ENCODE measurements around the gene BCAR1. TPM values are rescaled to one million over a fixed set of nuclear protein-coding genes. Genes with fewer than 3 reads are reported as not detected.
A peak's percentile ranks its signal among the peaks of the same experiment; 100 is the strongest.

BCAR1 gene
- total and polyA plus RNA-seq, 2 of the 13 experiments (the other 11 are each of a cell fraction or from before 2014, with no cell fraction given) = 48.1 to 51.7 TPM

GRCh38 chr16:75189638-75190245 is 61.7 kb downstream of the BCAR1 start:
- no peak overlapping the region for H3K27ac ChIP-seq (ENCODE audit: extremely low read length, insufficient read depth, low read length)
- peaks cover 0 to 42% of the 10 kb centered on the region in 2 experiments; a peak in 2 of 5 replicates for H3K27me3 ChIP-seq (ENCODE audit: control insufficient read depth in 1 of 2, insufficient read depth in 2 of 2, low read length in 2 of 2)
- BruUV-seq (replicated peaks) = no TSS peak
- H3K9me3 ChIP-seq (ENCODE audit: low read length) = no peaks in the 10 kb centered on the region
- no peak for DNase-seq (ENCODE audit: low spot score)
- H2AFZ ChIP-seq (ENCODE audit: low read length) = no peak overlapping the region
- H3K36me3 ChIP-seq (replicated peaks in 1 of 2; ENCODE audit: control insufficient read depth in 1 of 2, insufficient read depth in 2 of 2, low read length in 2 of 2) = no peaks in the 10 kb centered on the region
- in situ Hi-C loops (cut with HindIII; ENCODE audit: extremely low pct_ligation_motif_present, low pct_unique_long_range_greater_than_20kb) (loop anchor here (25.0 kb wide), 1 partner anchor 573 kb away; no protein-coding TSS in a partner anchor), intact Hi-C loops (cut with micrococcal nuclease; ENCODE audit: unreplicated experiment) (no loop called here)
- H3K4me2 ChIP-seq (ENCODE audit: low read depth, low read length) = no peak overlapping the region
- no peaks in the 10 kb centered on the region for H3K79me2 ChIP-seq (ENCODE audit: insufficient read depth, low read length)
- no peak for TF ChIP-seq ZNF30 (CRISPR knock-in tag; IDR thresholded peaks at IDR 0.05)
- TF ChIP-seq ZNF256 (CRISPR knock-in tag; conservative IDR thresholded peaks at IDR 0.05) = no peak
- 47% methylated on average over 8 of the region's 8 CpGs for WGBS (ENCODE audit: low lambda C conversion rate)
- FAIRE-seq = no peak
- no peak for ATAC-seq
- POLR2A ChIA-PET = no interaction called here
- H4K20me1 ChIP-seq (ENCODE audit: insufficient read depth, low read length) = no peaks in the 10 kb centered on the region
- CTCF ChIA-PET (ENCODE audit: low intra/inter-chr PET ratio, low total read pairs) = no interaction called here
- H3K4me1 ChIP-seq (ENCODE audit: insufficient read depth, low read length) = peaks cover 6% of the 10 kb centered on the region
- no peak overlapping the region for H3K9ac ChIP-seq (ENCODE audit: insufficient read depth, low read depth, low read length)
- no peak overlapping the region for H3K4me3 ChIP-seq (replicated peaks in 1 of 3; ENCODE audit: insufficient read depth in 1 of 3, low read depth in 2 of 3, low read length in 3 of 3)

- H3K4me2 ChIP-seq (ENCODE audit: low read depth, low read length) = no peak overlapping the region
- H3K4me1 ChIP-seq (ENCODE audit: insufficient read depth, low read length) = peaks cover 6% of the 10 kb centered on the region
- no peak overlapping the region for H3K4me3 ChIP-seq (replicated peaks in 1 of 3; ENCODE audit: insufficient read depth in 1 of 3, low read depth in 2 of 3, low read length in 3 of 3)
- no peak overlapping the region for H3K27ac ChIP-seq (ENCODE audit: extremely low read length, insufficient read depth, low read length)
- H3K27me3 ChIP-seq (ENCODE audit: control insufficient read depth in 1 of 2, insufficient read depth in 2 of 2, low read length in 2 of 2) = peaks cover 0 to 42% of the 10 kb centered on the region in 2 experiments; a peak in 2 of 5 replicates
- BruUV-seq (replicated peaks) = no TSS peak
- TF ChIP-seq ZNF263 (CRISPR knock-in tag; IDR thresholded peaks at IDR 0.05) = 0 out of 2 replicates have a peak, but pooled peaks have one; percentile 21
- no peak for TF ChIP-seq MED1 (CRISPR knock-in tag; IDR thresholded peaks at IDR 0.05)
- ChIA-PET CTCF (ENCODE audit: low intra/inter-chr PET ratio, low total read pairs) (no interaction called here), POLR2A (no interaction called here)
- H2AFZ ChIP-seq (ENCODE audit: low read length) = no peak overlapping the region
- H3K79me2 ChIP-seq (ENCODE audit: insufficient read depth, low read length) = no peaks in the 10 kb centered on the region
- no peaks in the 10 kb centered on the region for H3K36me3 ChIP-seq (replicated peaks in 1 of 2; ENCODE audit: control insufficient read depth in 1 of 2, insufficient read depth in 2 of 2, low read length in 2 of 2)
- no peak overlapping the region for H3K9ac ChIP-seq (ENCODE audit: insufficient read depth, low read depth, low read length)
- no peaks in the 10 kb centered on the region for H3K9me3 ChIP-seq (ENCODE audit: low read length)
- 60% methylated on average over 14 of the region's 14 CpGs for WGBS (ENCODE audit: low lambda C conversion rate)
- DNase-seq (ENCODE audit: low spot score) (no peak), FAIRE-seq (no peak), ATAC-seq (no peak)
- in situ Hi-C loops (cut with HindIII; ENCODE audit: extremely low pct_ligation_motif_present, low pct_unique_long_range_greater_than_20kb) (loop anchor here (25.0 kb wide), 1 partner anchor 573 kb away; no protein-coding TSS in a partner anchor), intact Hi-C loops (cut with micrococcal nuclease; ENCODE audit: unreplicated experiment) (no loop called here)
- no peaks in the 10 kb centered on the region for H4K20me1 ChIP-seq (ENCODE audit: insufficient read depth, low read length)
Observed at GRCh38 chr16:75188832-75189477, 62.5 kb downstream of the BCAR1 start.

Data from HepG2 (cell line).